Brain microvascular endothelial cell (primary cell): Measurements from ENCODE around the gene BRD3OS.

Source experiments
- DNase-seq: peaks from one replicate; pipeline ENCODE4 v3.0.0-alpha.2; 2020
- H3K27ac ChIP-seq: fragments of 250-450 bp; sonication (Bioruptor Pico); 2 replicates; pipeline ENCODE4 v1.5.1; 2020; ENCODE audit warnings: mild to moderate bottlenecking, moderate library complexity
- H3K27me3 ChIP-seq: fragments of 250-450 bp; sonication (Bioruptor Pico); replicated peaks from 2 replicates; pipeline ENCODE4 v1.5.1; 2020; ENCODE audit warnings: mild to moderate bottlenecking
- H3K36me3 ChIP-seq: fragments of 250-450 bp; sonication (Bioruptor Pico); replicated peaks from 2 replicates; pipeline ENCODE4 v1.5.1; 2020; ENCODE audit warnings: mild to moderate bottlenecking
- H3K4me3 ChIP-seq: 2 replicates; pipeline ENCODE4 v1.5.1; 2011; ENCODE audit warnings: low read depth, mild to moderate bottlenecking, control low read depth, low read length, moderate library complexity
- CTCF ChIP-seq: IDR thresholded peaks from 2 replicates; pipeline ENCODE4 v1.5.1; 2011; ENCODE audit warnings: low read depth, mild to moderate bottlenecking, moderate library complexity, low read length, control low read depth, inconsistent platforms; ENCODE audit errors: missing control alignments
- in situ Hi-C: cut with HindIII; loops from 2 replicates; pipeline ENCODE4 v1.10.0; 2017; ENCODE audit warnings: low sequenced_read_pairs, low pct_ligation_motif_present

The BRD3OS gene

GRCh38 chr9:134007571-134007970 is 17.7 kb upstream of the BRD3OS start:
- TF ChIP-seq CTCF, result no peak
- H3K27ac ChIP-seq, result no peak overlapping the region
- no peak for DNase-seq
- in situ Hi-C loops, result no loop called here
- H3K27me3 ChIP-seq, result no peaks in the 10 kb centered on the region
- no peaks in the 10 kb centered on the region for H3K36me3 ChIP-seq
- no peak overlapping the region for H3K4me3 ChIP-seq

- in situ Hi-C loops, result no loop called here
- Histone ChIP-seq H3K27me3 (no peaks in the 10 kb centered on the region), H3K4me3 (no peak overlapping the region), H3K27ac (no peak overlapping the region), H3K36me3 (no peaks in the 10 kb centered on the region)
- no peak for TF ChIP-seq CTCF
- DNase-seq, result no peak
These were observed 14.7 kb upstream of the BRD3OS start for GRCh38 chr9:134010310-134011173.

- Histone ChIP-seq H3K27me3 (no peaks in the 10 kb centered on the region), H3K27ac (no peak overlapping the region), H3K36me3 (no peaks in the 10 kb centered on the region), H3K4me3 (no peak overlapping the region)
- TF ChIP-seq CTCF, result no peak
- DNase-seq, result no peak
- in situ Hi-C loops, result no loop called here
These were observed 13.9 kb upstream of the BRD3OS start for GRCh38 chr9:134011401-134011800.

- TF ChIP-seq CTCF, result no peak
- H3K4me3 ChIP-seq, result no peak overlapping the region
- no peaks in the 10 kb centered on the region for H3K27me3 ChIP-seq
- H3K27ac ChIP-seq, result no peak overlapping the region
- DNase-seq, result no peak
- in situ Hi-C loops, result no loop called here
- H3K36me3 ChIP-seq, result no peaks in the 10 kb centered on the region
These were observed 10.3 kb upstream of the BRD3OS start for GRCh38 chr9:134014946-134015345.

- no peak for TF ChIP-seq CTCF
- peaks cover 4% of the 10 kb centered on the region for H3K36me3 ChIP-seq
- in situ Hi-C loops, result no loop called here
- no peak overlapping the region for H3K27ac ChIP-seq
- peak overlapping the region; percentile 46 for H3K4me3 ChIP-seq
- no peaks in the 10 kb centered on the region for H3K27me3 ChIP-seq
- DNase-seq, result no peak
These were observed 978 bp upstream of the BRD3OS start for GRCh38 chr9:134024214-134024792.
